Upper lobe of right lung (tissue), 1 donor: ENCODE measurements around the gene PCP2. TPM values are rescaled to one million over a fixed set of nuclear protein-coding genes. Genes with fewer than 3 reads are reported as not detected.

Source experiments
- ATAC-seq: fragments of 200-7000 bp; cut with Tn5 transposase; one replicate; pipeline ENCODE4 v1.9.1; 2020; ENCODE audit warnings: mild to moderate bottlenecking, moderate library complexity
- DNase-seq: peaks from one replicate; pipeline ENCODE4 v3.0.0-alpha.2; 2020
- H3K27ac ChIP-seq: fragments of 200-600 bp; one replicate; pipeline ENCODE4 v1.8.0; 2022
- H3K27me3 ChIP-seq: fragments of 200-600 bp; one replicate; pipeline ENCODE4 v1.8.0; 2022; ENCODE audit warnings: mild to moderate bottlenecking
- H3K36me3 ChIP-seq: fragments of 200-600 bp; one replicate; pipeline ENCODE4 v1.8.0; 2022
- H3K4me1 ChIP-seq: fragments of 200-600 bp; one replicate; pipeline ENCODE4 v1.8.0; 2022
- H3K4me3 ChIP-seq: fragments of 200-600 bp; one replicate; pipeline ENCODE4 v1.8.0; 2022; ENCODE audit warnings: mild to moderate bottlenecking
- H3K9me3 ChIP-seq: fragments of 200-600 bp; one replicate; pipeline ENCODE4 v1.8.0; 2022
- CTCF ChIP-seq: fragments of 200-600 bp; IDR thresholded peaks from one replicate; pipeline ENCODE4 v1.8.0; 2022; ENCODE audit warnings: antibody characterized with exemption
- intact Hi-C: fragments of 100-400 bp; cut with DNase I; formaldehyde crosslinking; loops from one replicate; pipeline ENCODE4 v1.11.0; 2022
- total RNA-seq: library from RNA; stranded (reverse); fragmentation: NEBNext Ultra II Directional; extraction: Animal tissue kit (Norgen Biotek cat#: 25700); gene quantifications from one replicate; pipeline ENCODE4 v1.2.1, GENCODE V29; 2021
- donor health status: DM: no; HTN: yes; CAD: no; lungs with severe emphysema.

Gene PCP2
- total RNA-seq, 1 donor from 2014 or later: 3.5 TPM

- Histone ChIP-seq H3K9me3 (no peaks in the 10 kb centered on the region), H3K27me3 (no peaks in the 10 kb centered on the region), H3K36me3 (peaks cover 2% of the 10 kb centered on the region), H3K27ac (no peak overlapping the region), H3K4me3 (no peak overlapping the region), H3K4me1 (peaks cover under 1% of the 10 kb centered on the region)
- intact Hi-C loops: no loop called here
- no peak for TF ChIP-seq CTCF
- DNase-seq (no peak), ATAC-seq (no peak)
These were observed 20.9 kb downstream of the PCP2 start for GRCh38 chr19:7612282-7613274.

GRCh38 chr19:7611541-7612279 is 21.8 kb downstream of the PCP2 start:
- DNase-seq (peak; percentile 61), ATAC-seq (no peak)
- no peaks in the 10 kb centered on the region for H3K9me3 ChIP-seq
- no peaks in the 10 kb centered on the region for H3K36me3 ChIP-seq
- H3K27ac ChIP-seq: no peak overlapping the region
- no peaks in the 10 kb centered on the region for H3K27me3 ChIP-seq
- no peak for TF ChIP-seq CTCF
- no peak overlapping the region for H3K4me3 ChIP-seq
- intact Hi-C loops: no loop called here
- no peaks in the 10 kb centered on the region for H3K4me1 ChIP-seq

- no peak for TF ChIP-seq CTCF
- Histone ChIP-seq H3K9me3 (no peaks in the 10 kb centered on the region), H3K4me1 (no peaks in the 10 kb centered on the region), H3K4me3 (no peak overlapping the region), H3K36me3 (no peaks in the 10 kb centered on the region), H3K27me3 (no peaks in the 10 kb centered on the region), H3K27ac (no peak overlapping the region)
- ATAC-seq (no peak), DNase-seq (peak; percentile 64)
- intact Hi-C loops: no loop called here
These were observed 22.9 kb downstream of the PCP2 start for GRCh38 chr19:7610491-7611240.

- intact Hi-C loops: no loop called here
- H3K27me3 ChIP-seq: no peaks in the 10 kb centered on the region
- peak; percentile 65 for DNase-seq
- H3K27ac ChIP-seq: no peak overlapping the region
- H3K36me3 ChIP-seq: no peaks in the 10 kb centered on the region
- no peak for ATAC-seq
- no peaks in the 10 kb centered on the region for H3K4me1 ChIP-seq
- no peaks in the 10 kb centered on the region for H3K9me3 ChIP-seq
- no peak for TF ChIP-seq CTCF
- H3K4me3 ChIP-seq: no peak overlapping the region
These were observed 25.5 kb downstream of the PCP2 start for GRCh38 chr19:7607874-7608560.
